ENCODE measurements around the gene LSAMP.

The LSAMP gene

GRCh38 chr3:116019254-116019763 is 426.0 kb downstream of the LSAMP start:
- DNase-seq (ENCODE audit: low read depth in 2 of 2): no peak

GRCh38 chr3:116018646-116019045 is 426.6 kb downstream of the LSAMP start:
- DNase-seq (ENCODE audit: low read depth in 2 of 2): no peak

GRCh38 chr3:116015931-116016330 is 429.4 kb downstream of the LSAMP start:
- no peak for DNase-seq (ENCODE audit: low read depth in 2 of 2)

GRCh38 chr3:116007000-116007399 is 438.3 kb downstream of the LSAMP start:
- no peak for DNase-seq (ENCODE audit: low read depth in 2 of 2)

GRCh38 chr3:116005404-116005803 is 439.9 kb downstream of the LSAMP start:
- DNase-seq (ENCODE audit: low read depth in 2 of 2): no peak

- no peak for DNase-seq (ENCODE audit: low read depth in 2 of 2)
These were observed 443.1 kb downstream of the LSAMP start for GRCh38 chr3:116002235-116002634.

GRCh38 chr3:116001151-116001621 is 444.1 kb downstream of the LSAMP start:
- DNase-seq (ENCODE audit: low read depth in 2 of 2): no peak

- DNase-seq (ENCODE audit: low read depth in 2 of 2): no peak
These were observed 445.0 kb downstream of the LSAMP start for GRCh38 chr3:116000311-116000710.

- DNase-seq (ENCODE audit: low read depth in 2 of 2): no peak
These were observed 445.7 kb downstream of the LSAMP start for GRCh38 chr3:115999613-116000012.

GRCh38 chr3:115999001-115999585 is 446.2 kb downstream of the LSAMP start:
- DNase-seq (ENCODE audit: low read depth in 2 of 2): no peak

GRCh38 chr3:115996420-115997108 is 448.7 kb downstream of the LSAMP start:
- DNase-seq (ENCODE audit: low read depth in 2 of 2): no peak

GRCh38 chr3:115990669-115991068 is 454.6 kb downstream of the LSAMP start:
- no peak for DNase-seq (ENCODE audit: low read depth in 2 of 2)

- no peak for DNase-seq (ENCODE audit: low read depth in 2 of 2)
These were observed 455.4 kb downstream of the LSAMP start for GRCh38 chr3:115989684-115990421.

- no peak for DNase-seq (ENCODE audit: low read depth in 2 of 2)
These were observed 458.6 kb downstream of the LSAMP start for GRCh38 chr3:115986555-115987207.

- DNase-seq (ENCODE audit: low read depth in 2 of 2): no peak
These were observed 462.7 kb downstream of the LSAMP start for GRCh38 chr3:115982629-115983028.

- no peak for DNase-seq (ENCODE audit: low read depth in 2 of 2)
These were observed 463.2 kb downstream of the LSAMP start for GRCh38 chr3:115982108-115982507.

- no peak for DNase-seq (ENCODE audit: low read depth in 2 of 2)
These were observed 464.6 kb downstream of the LSAMP start for GRCh38 chr3:115980709-115981108.

- DNase-seq (ENCODE audit: low read depth in 2 of 2): no peak
These were observed 467.4 kb downstream of the LSAMP start for GRCh38 chr3:115977866-115978265.

- DNase-seq (ENCODE audit: low read depth in 2 of 2): no peak
These were observed 469.5 kb downstream of the LSAMP start for GRCh38 chr3:115975796-115976195.

- DNase-seq (ENCODE audit: low read depth in 2 of 2): no peak
These were observed 469.9 kb downstream of the LSAMP start for GRCh38 chr3:115975353-115975752.

- DNase-seq (ENCODE audit: low read depth in 2 of 2): no peak
These were observed 470.3 kb downstream of the LSAMP start for GRCh38 chr3:115974940-115975339.

- no peak for DNase-seq (ENCODE audit: low read depth in 2 of 2)
These were observed 476.4 kb downstream of the LSAMP start for GRCh38 chr3:115968871-115969270.
